ENCODE data around the gene PIP4P1.

GRCh38 chr14:20470603-20470901, 9.3 kb upstream of the PIP4P1 start:
- TF ChIP-seq HCFC1 (IDR thresholded peaks at IDR 0.05; ENCODE audit: low read length) (no peak), POLR2A (IDR thresholded peaks at IDR 0.05; ENCODE audit: low read depth, low read length) (no peak), RCOR1 (conservative IDR thresholded peaks at IDR 0.05; ENCODE audit: low read depth, low read length) (no peak), SUZ12 (IDR thresholded peaks at IDR 0.05; ENCODE audit: unreplicated experiment) (no peak), EZH2 (IDR thresholded peaks at IDR 0.05; ENCODE audit: borderline replicate concordance, control insufficient read depth, low read depth, low read length) (no peak), SUPT20H (IDR thresholded peaks at IDR 0.05; ENCODE audit: borderline replicate concordance, control insufficient read depth, low read depth, low read length) (no peak), BMI1 (IDR thresholded peaks at IDR 0.05; ENCODE audit: borderline replicate concordance) (no peak), BHLHE40 (IDR thresholded peaks at IDR 0.05; ENCODE audit: borderline replicate concordance in 1 of 2, low read depth in 2 of 2, low read length in 1 of 2) (no peak), RAD51 (IDR thresholded peaks at IDR 0.05) (no peak), PAX5 (IDR thresholded peaks at IDR 0.05; ENCODE audit: borderline replicate concordance, low read depth, low read length) (no peak), NR2C2 (IDR thresholded peaks at IDR 0.05; ENCODE audit: borderline replicate concordance, control insufficient read depth, insufficient read length, low read depth) (no peak), MYC (IDR thresholded peaks at IDR 0.05; ENCODE audit: insufficient read depth, insufficient read length, insufficient replicate concordance, low read length, severe bottlenecking) (no peak)
